Dermis blood vessel endothelial cell (primary cell): ENCODE data around the gene EFNA3. TPM values are rescaled to one million over a fixed set of nuclear protein-coding genes. Genes with fewer than 3 reads are reported as not detected.

Experiments used
- DNase-seq: peaks from one replicate; pipeline ENCODE4 v3.0.0; 2010
- total RNA-seq: library from RNA; depleted of rRNA; stranded (reverse); fragments of >200 nt; gene quantifications from 2 replicates; pipeline ENCODE4 v1.2.3, GENCODE V29; 2014

The EFNA3 gene
- total RNA-seq, 1 donor from 2014 or later, result 2.2 TPM

GRCh38 chr1:155133799-155134281 lies 55.2 kb downstream of the EFNA3 start:
- peak; percentile 7 for DNase-seq

GRCh38 chr1:155134322-155134721 lies 55.7 kb downstream of the EFNA3 start:
- peak; percentile 18 for DNase-seq

- peak; percentile 97 for DNase-seq
Observed at GRCh38 chr1:155134880-155135414, 56.3 kb downstream of the EFNA3 start.

- DNase-seq, result peak; percentile 95
Observed at GRCh38 chr1:155135415-155136028, 56.9 kb downstream of the EFNA3 start, which contains the start of gene SLC50A1. TSS of gene SLC50A1 (plus strand) at chr1:155135852. CDS start at chr1:155135912, 60 bp downstream.

GRCh38 chr1:155136748-155137147 lies 58.1 kb downstream of the EFNA3 start:
- DNase-seq, result peak; percentile 8

Other genes starting within 250 kb of the EFNA3 start
- 1.7 and 3.6 TPM in 2 replicates for gene KCNN3, start 208.6 kb upstream of the EFNA3 start, total RNA-seq
- gene PMVK, start 142.1 kb upstream of the EFNA3 start, total RNA-seq, result 6.5 and 9.4 TPM in 2 replicates
- 110 and 126 TPM in 2 replicates for gene PBXIP1, start 122.7 kb upstream of the EFNA3 start, total RNA-seq
- gene PYGO2, start 117.1 kb upstream of the EFNA3 start, total RNA-seq, result 7.1 and 10.0 TPM in 2 replicates
- 337 and 534 TPM in 2 replicates for gene SHC1, start 108.1 kb upstream of the EFNA3 start, total RNA-seq
- gene CKS1B, start 104.2 kb upstream of the EFNA3 start, total RNA-seq, result 49.0 and 89.3 TPM in 2 replicates
- 17.8 and 27.1 TPM in 2 replicates for gene FLAD1, start 95.5 kb upstream of the EFNA3 start, total RNA-seq
- gene LENEP, start 85.3 kb upstream of the EFNA3 start, total RNA-seq, result not detected in 2 replicates
- gene ZBTB7B, start 76.0 kb upstream of the EFNA3 start, total RNA-seq, result 16.1 and 16.2 TPM in 2 replicates
- 0.17 and 0.70 TPM in 2 replicates for gene DCST2, start 45.1 kb upstream of the EFNA3 start, total RNA-seq
- gene DCST1, start 45.0 kb upstream of the EFNA3 start, total RNA-seq, result not detected in 2 replicates
- gene ADAM15, start 27.5 kb upstream of the EFNA3 start, total RNA-seq, result 289 and 307 TPM in 2 replicates
- gene EFNA4, start 15.1 kb upstream of the EFNA3 start, total RNA-seq, result 9.5 and 15.7 TPM in 2 replicates
- 119 and 138 TPM in 2 replicates for gene EFNA1, start 49.0 kb downstream of the EFNA3 start, total RNA-seq
- gene SLC50A1, start 57.0 kb downstream of the EFNA3 start, total RNA-seq, result 26.2 and 27.1 TPM in 2 replicates
- 16.1 and 41.4 TPM in 2 replicates for gene DPM3, start 61.7 kb downstream of the EFNA3 start, total RNA-seq
- gene KRTCAP2, start 94.5 kb downstream of the EFNA3 start, total RNA-seq, result 64.4 and 128 TPM in 2 replicates
- 4.1 and 4.7 TPM in 2 replicates for gene TRIM46, start 95.0 kb downstream of the EFNA3 start, total RNA-seq
- gene THBS3, start 129.1 kb downstream of the EFNA3 start, total RNA-seq, result 15.9 and 16.2 TPM in 2 replicates
- 49.3 and 50.2 TPM in 2 replicates for gene MTX1, start 129.9 kb downstream of the EFNA3 start, total RNA-seq
- 6.5 and 12.3 TPM in 2 replicates for gene ENTREP3, start 176.6 kb downstream of the EFNA3 start, total RNA-seq
- 38.3 and 46.3 TPM in 2 replicates for gene SCAMP3, start 183.5 kb downstream of the EFNA3 start, total RNA-seq
- 24.5 and 35.9 TPM in 2 replicates for gene CLK2, start 194.7 kb downstream of the EFNA3 start, total RNA-seq
- 0.84 and 0.85 TPM in 2 replicates for gene HCN3, start 198.6 kb downstream of the EFNA3 start, total RNA-seq
- gene PKLR, start 222.6 kb downstream of the EFNA3 start, total RNA-seq, result 0.05 TPM in 1 of 2 replicates, not detected in the other
- gene FDPS, start 230.0 kb downstream of the EFNA3 start, total RNA-seq, result 452 and 512 TPM in 2 replicates
- gene RUSC1, start 242.1 kb downstream of the EFNA3 start, total RNA-seq, result 13.8 and 22.2 TPM in 2 replicates